H1 (cell line): ENCODE measurements around the gene RDH5. TPM values are rescaled to one million over a fixed set of nuclear protein-coding genes. Genes with fewer than 3 reads are reported as not detected.

Experiments
- CTCF ChIA-PET: fragments of 300-600 bp; sonication (Branson Sonifier 250); formaldehyde crosslinking; loops from one replicate; lab custom pipeline; 2021; ENCODE audit not compliant: partially characterized antibody; lab: Charles Lee
- POLR2A ChIA-PET: fragments of 300-600 bp; sonication (Branson Sonifier 250); formaldehyde crosslinking; loops from one replicate; lab custom pipeline; 2021; ENCODE audit warnings: inconsistent platforms; ENCODE audit not compliant: partially characterized antibody; lab: Charles Lee
- DNase-seq, 2 experiments: peaks; one replicate each; pipeline versions ENCODE4 v3.0.0 to v3.0.0-alpha.2; 2010 to 2022; ENCODE audit warnings: low spot score in 2 of 2, low read depth in 1 of 2, mixed read lengths in 1 of 2
- FAIRE-seq: peaks from 2 replicates; lab custom pipeline; 2011; peaks lifted over from hg19 to GRCh38; lab: Jason Lieb, UNC
- H2AFZ ChIP-seq: 2 replicates; pipeline ENCODE4 v1.8.1; 2012; ENCODE audit warnings: low read length, inconsistent platforms
- H2AK5ac ChIP-seq: 2 replicates; pipeline ENCODE4 v1.6.1; 2013; ENCODE audit warnings: low read depth, low read length
- H2BK120ac ChIP-seq: replicated peaks from 2 replicates; pipeline ENCODE3; 2013; ENCODE audit warnings: low read depth, low read length, inconsistent platforms
- H2BK12ac ChIP-seq: 2 replicates; pipeline ENCODE4 v1.6.1; 2013; ENCODE audit warnings: low read depth, low read length
- H2BK15ac ChIP-seq: 2 replicates; pipeline ENCODE4 v1.6.1; 2013; ENCODE audit warnings: low read length
- H2BK20ac ChIP-seq: 2 replicates; pipeline ENCODE4 v1.6.1; 2013; ENCODE audit warnings: low read length
- H2BK5ac ChIP-seq: 2 replicates; pipeline ENCODE4 v1.6.1; 2013; ENCODE audit warnings: low read depth, low read length
- H3K14ac ChIP-seq: 2 replicates; pipeline ENCODE4 v1.6.1; 2013; ENCODE audit warnings: inconsistent platforms; ENCODE audit not compliant: insufficient read length
- H3K18ac ChIP-seq: 2 replicates; pipeline ENCODE4 v1.6.1; 2013; ENCODE audit warnings: low read length; ENCODE audit errors: extremely low read depth
- H3K23ac ChIP-seq: 2 replicates; pipeline ENCODE4 v1.6.1; 2013; ENCODE audit warnings: inconsistent platforms; ENCODE audit not compliant: insufficient read length
- H3K23me2 ChIP-seq: 2 replicates; pipeline ENCODE4 v1.6.1; 2013; ENCODE audit warnings: low read depth, low read length
- H3K27ac ChIP-seq: 2 replicates; pipeline ENCODE4 v1.6.1; 2011; ENCODE audit warnings: low read depth, low read length, inconsistent platforms
- H3K27me3 ChIP-seq, 4 experiments: replicated peaks in 1 of 4; 1 replicate in 1 of 4; 2 replicates in 3 of 4; pipeline versions ENCODE4 v1.6.1 to v1.8.1; 2011 to 2013; ENCODE audit warnings: low read length in 3 of 4, mild to moderate bottlenecking in 3 of 4, inconsistent platforms in 2 of 4, mixed read lengths in 2 of 4, moderate library complexity in 1 of 4; ENCODE audit not compliant: control insufficient read depth in 3 of 4, insufficient read depth in 3 of 4; ENCODE audit errors: extremely low read depth in 1 of 4
- H3K36me3 ChIP-seq, 4 experiments: 2 replicates each; pipeline versions ENCODE4 v1.6.1 to v1.8.1; 2011 to 2013; ENCODE audit warnings: mild to moderate bottlenecking in 4 of 4, low read length in 3 of 4, moderate library complexity in 2 of 4, control low read depth in 1 of 4, inconsistent platforms in 1 of 4; ENCODE audit not compliant: insufficient read depth in 4 of 4, control insufficient read depth in 2 of 4
- H3K4ac ChIP-seq: replicated peaks from 2 replicates; pipeline ENCODE3; 2013; ENCODE audit warnings: low read length, low read depth, mixed read lengths, inconsistent platforms; ENCODE audit not compliant: insufficient read length
- H3K4me1 ChIP-seq, 4 experiments: replicated peaks in 1 of 4; 1 replicate in 1 of 4; 2 replicates in 3 of 4; pipeline versions ENCODE4 v1.6.1 to v1.8.1; 2011 to 2013; ENCODE audit warnings: low read length in 3 of 4, inconsistent platforms in 2 of 4, mixed read lengths in 1 of 4; ENCODE audit not compliant: insufficient read depth in 4 of 4, control insufficient read depth in 3 of 4
- H3K4me2 ChIP-seq, 2 experiments: 2 replicates each; pipeline versions ENCODE4 v1.6.1 to v1.8.1; 2011 to 2013; ENCODE audit warnings: low read depth in 2 of 2, low read length in 2 of 2, control low read depth in 1 of 2, inconsistent platforms in 1 of 2, mild to moderate bottlenecking in 1 of 2; ENCODE audit not compliant: insufficient read depth in 1 of 2
- H3K4me3 ChIP-seq, 4 experiments: fragments of 200-600, 300-600 bp in 1 of 4; sonication (generic), shearing (Covaris generic), sonication (Bioruptor Twin) in 1 of 4; 2 replicates each; pipeline versions ENCODE4 v1.5.1 to v1.8.1; 2011 to 2016; ENCODE audit warnings: low read length in 4 of 4, low read depth in 3 of 4, control low read depth in 2 of 4, inconsistent platforms in 2 of 4, mild to moderate bottlenecking in 2 of 4, mixed read lengths in 1 of 4, moderate library complexity in 1 of 4; ENCODE audit not compliant: insufficient read depth in 2 of 4; ENCODE audit errors: extremely low read depth in 1 of 4
- H3K56ac ChIP-seq: replicated peaks from 2 replicates; pipeline ENCODE3; 2013; ENCODE audit warnings: low read depth, mild to moderate bottlenecking, mixed read lengths, low read length, inconsistent platforms; ENCODE audit not compliant: insufficient read length
- H3K79me1 ChIP-seq: 2 replicates; pipeline ENCODE4 v1.6.1; 2013; ENCODE audit warnings: low read depth, low read length, control low read depth
- H3K79me2 ChIP-seq, 2 experiments: 2 replicates each; pipeline versions ENCODE4 v1.6.1 to v1.8.1; 2012 to 2013; ENCODE audit warnings: low read length in 2 of 2, mild to moderate bottlenecking in 2 of 2, inconsistent platforms in 1 of 2; ENCODE audit not compliant: insufficient read depth in 2 of 2, control insufficient read depth in 1 of 2
- H3K9ac ChIP-seq, 4 experiments: replicated peaks in 1 of 4; 1 replicate in 1 of 4; 2 replicates in 3 of 4; pipeline versions ENCODE4 v1.6.1 to v1.8.1; 2011 to 2013; ENCODE audit warnings: low read depth in 3 of 4, low read length in 3 of 4, control low read depth in 2 of 4, mild to moderate bottlenecking in 2 of 4, moderate library complexity in 2 of 4, inconsistent platforms in 1 of 4; ENCODE audit errors: extremely low read depth in 1 of 4
- H3K9me3 ChIP-seq, 2 experiments: 2 replicates each; pipeline versions ENCODE4 v1.6.1 to v1.8.1; 2012 to 2013; ENCODE audit warnings: mild to moderate bottlenecking in 2 of 2, moderate library complexity in 2 of 2, control low read depth in 1 of 2, inconsistent platforms in 1 of 2, low read depth in 1 of 2, low read length in 1 of 2, mixed read lengths in 1 of 2; ENCODE audit not compliant: insufficient read depth in 2 of 2
- H4K20me1 ChIP-seq, 2 experiments: replicated peaks in 1 of 2; 2 replicates each; pipeline versions ENCODE3 to v1.8.1; 2011 to 2013; ENCODE audit warnings: inconsistent platforms in 2 of 2, low read length in 2 of 2, mild to moderate bottlenecking in 1 of 2; ENCODE audit not compliant: insufficient read depth in 2 of 2, control insufficient read depth in 1 of 2
- H4K5ac ChIP-seq: 2 replicates; pipeline ENCODE4 v1.6.1; 2013; ENCODE audit warnings: low read length, low read depth, mixed read lengths, inconsistent platforms; ENCODE audit not compliant: insufficient read length
- H4K8ac ChIP-seq: 2 replicates; pipeline ENCODE4 v1.8.0; 2013; ENCODE audit warnings: mild to moderate bottlenecking, moderate library complexity, low read length, inconsistent platforms; ENCODE audit not compliant: insufficient read depth; ENCODE audit errors: extremely low read depth
- H4K91ac ChIP-seq: replicated peaks from 2 replicates; pipeline ENCODE3; 2013; ENCODE audit warnings: low read length, mixed read lengths, inconsistent platforms; ENCODE audit not compliant: insufficient read length
- BRCA1 ChIP-seq: IDR thresholded peaks from 2 replicates; pipeline ENCODE4 v1.6.1; 2012; ENCODE audit warnings: low read depth, low read length, improper control_type of control experiment
- SAP30 ChIP-seq: fragments of 300-600 bp; sonication (generic); IDR thresholded peaks from 2 replicates; pipeline ENCODE4 v1.7.1; 2012; ENCODE audit warnings: low read length, moderate library complexity, mild to moderate bottlenecking, inconsistent platforms; ENCODE audit not compliant: insufficient read depth, insufficient replicate concordance
- SRF ChIP-seq: IDR thresholded peaks from 2 replicates; pipeline ENCODE4 v1.6.1; 2011; ENCODE audit warnings: mild to moderate bottlenecking, low read depth, low read length, moderate library complexity
- WGBS, 2 experiments: shearing (Covaris generic) in 1 of 2; methylation state at CpG; one replicate each; pipeline versions ENCODE4 v1.1.6 to v1.1.7; 2013 to 2015; ENCODE audit warnings: low lambda C conversion rate in 2 of 2, mixed read lengths in 2 of 2, inconsistent platforms in 1 of 2, low coverage in 1 of 2, missing lambda C conversion rate in 1 of 2; ENCODE audit not compliant: insufficient replicate concordance in 2 of 2, insufficient coverage in 1 of 2, insufficient read length in 1 of 2; ENCODE audit errors: extremely low coverage in 1 of 2, missing lambda C conversion rate in 1 of 2; 5-methylcytosine and 5-hydroxymethylcytosine counted together
- polyA plus RNA-seq, 7 experiments: library from polyadenylated mRNA; depleted of rRNA in 3 of 7; stranded (reverse) in 5 of 7; unstranded in 2 of 7; fragments of >200 nt in 5 of 7; fragments of 200-250 nt in 2 of 7; gene quantifications; 1 replicate in 5 of 7; 2 replicates in 1 of 7; 4 replicates in 1 of 7; pipeline versions ENCODE4 v1.2.1 to v1.2.3, GENCODE V29; 2011 to 2013; ENCODE audit warnings: missing spikeins in 2 of 7, mixed read lengths in 2 of 7
- total RNA-seq: library from RNA; stranded (reverse); fragmentation: NEBNext Ultra II Directional; extraction: Animal tissue kit (Norgen Biotek cat#: 25700); gene quantifications from 2 replicates; pipeline ENCODE4 v1.2.1, GENCODE V29; 2021

RDH5 gene
- total and polyA plus RNA-seq, 2 of the 8 experiments (the other 6 are each of a cell fraction or from before 2014, with no cell fraction given) = 4.2 to 6.0 TPM

- H3K4me2 ChIP-seq = no peak overlapping the region
- CTCF ChIA-PET = interaction anchor here (1.0 to 11.1 kb wide), 10 partner anchors 8 to 65 kb away, joined by 3 to 229 read pairs (median 21); partner anchors contain the start of genes CD63 and ITGA7
- DNase-seq (no peak), FAIRE-seq (no peak)
- no peak overlapping the region for H2BK5ac ChIP-seq
- H4K5ac ChIP-seq = no peak overlapping the region
- TF ChIP-seq SAP30 (no peak), BRCA1 (no peak), SRF (no peak)
- no peak overlapping the region for H3K18ac ChIP-seq
- H3K27ac ChIP-seq = no peak overlapping the region
- no peak overlapping the region for H2AK5ac ChIP-seq
- no peak overlapping the region for H3K4me3 ChIP-seq
- H3K56ac ChIP-seq = no peak overlapping the region
- H2BK120ac ChIP-seq = no peak overlapping the region
- no peak overlapping the region for H4K91ac ChIP-seq
- no peaks in the 10 kb centered on the region for H3K27me3 ChIP-seq
- no peak overlapping the region for H2BK20ac ChIP-seq
- H3K9ac ChIP-seq = no peak overlapping the region
- peaks cover 6 to 23% (median 16%) of the 10 kb centered on the region in 4 experiments; a peak in 5 of 8 replicates for H3K36me3 ChIP-seq
- peaks cover 4 to 27% (median 18%) of the 10 kb centered on the region in 4 experiments for H3K4me1 ChIP-seq
- no peak overlapping the region for H2BK12ac ChIP-seq
- H2BK15ac ChIP-seq = no peak overlapping the region
- no peak overlapping the region for H3K14ac ChIP-seq
- peaks cover 5% of the 10 kb centered on the region; the same call in 1 of the 2 replicates for H3K23me2 ChIP-seq
- no peak overlapping the region for H4K8ac ChIP-seq
- H4K20me1 ChIP-seq = peaks cover 4 to 5% of the 10 kb centered on the region in 2 experiments
- H3K79me2 ChIP-seq = peaks cover 0 to 10% of the 10 kb centered on the region in 2 experiments; a peak in 1 of 4 replicates
- H3K23ac ChIP-seq = no peak overlapping the region
- H2AFZ ChIP-seq = no peak overlapping the region
- WGBS, 2 experiments = 92% methylated on average over 14 of the region's 14 CpGs; no CpG with 5 or more reads in 1 of the 2 experiments
- no peak overlapping the region for H3K4ac ChIP-seq
- peaks cover 5% of the 10 kb centered on the region for H3K79me1 ChIP-seq
- POLR2A ChIA-PET = interaction anchor here (0.7 to 8.3 kb wide), 7 partner anchors 8 to 98 kb away, joined by 3 to 103 read pairs (median 3); partner anchors contain the start of genes CD63 and ITGA7
- H3K9me3 ChIP-seq = no peaks in the 10 kb centered on the region
These were observed 1.5 kb downstream of the RDH5 start for GRCh38 chr12:55721601-55722213.
